SK-N-SH (cell line): ENCODE results near the gene UTP11.

Experiments
- EZH2phosphoT487 ChIP-seq: fragments of 200-600 bp; sonication (generic); IDR thresholded peaks from 2 replicates; pipeline ENCODE4 v1.6.1; 2017; ENCODE audit warnings: low read depth, mixed run types, mild to moderate bottlenecking, antibody characterized with exemption, moderate library complexity, borderline replicate concordance
- GABPA ChIP-seq: IDR thresholded peaks from 2 replicates; pipeline ENCODE4 v1.4.0; 2012; ENCODE audit warnings: low read depth, mild to moderate bottlenecking
- GATA2 ChIP-seq: sonication (generic); formaldehyde crosslinking; IDR thresholded peaks from 2 replicates; pipeline ENCODE4 v1.5.0; 2020; ENCODE audit warnings: mild to moderate bottlenecking, missing genetic modification reagents
- JUND ChIP-seq: IDR thresholded peaks from 2 replicates; pipeline ENCODE4 v1.4.0; 2012
- TF ChIP-seq, protein P1 (sequence below): fragments of 150-350 bp; IDR thresholded peaks from 2 replicates; pipeline ENCODE4 v1.6.1; 2016; ENCODE audit warnings: mild to moderate bottlenecking, low read depth, low read length
- TF ChIP-seq, protein P2 (sequence below): fragments of 200-600 bp; sonication (generic); IDR thresholded peaks from 2 replicates; pipeline ENCODE4 v1.6.1; 2017; ENCODE audit warnings: antibody characterized with exemption, mild to moderate bottlenecking, moderate library complexity
- TF ChIP-seq, protein P3 (sequence below): IDR thresholded peaks from 2 replicates; pipeline ENCODE4 v1.4.0; 2012; ENCODE audit warnings: low read depth
- TF ChIP-seq, protein P4 (sequence below): fragments of 150-350 bp; IDR thresholded peaks from 2 replicates; pipeline ENCODE4 v1.6.1; 2017; ENCODE audit warnings: antibody characterized with exemption, low read length, low read depth, borderline replicate concordance

DNA sequence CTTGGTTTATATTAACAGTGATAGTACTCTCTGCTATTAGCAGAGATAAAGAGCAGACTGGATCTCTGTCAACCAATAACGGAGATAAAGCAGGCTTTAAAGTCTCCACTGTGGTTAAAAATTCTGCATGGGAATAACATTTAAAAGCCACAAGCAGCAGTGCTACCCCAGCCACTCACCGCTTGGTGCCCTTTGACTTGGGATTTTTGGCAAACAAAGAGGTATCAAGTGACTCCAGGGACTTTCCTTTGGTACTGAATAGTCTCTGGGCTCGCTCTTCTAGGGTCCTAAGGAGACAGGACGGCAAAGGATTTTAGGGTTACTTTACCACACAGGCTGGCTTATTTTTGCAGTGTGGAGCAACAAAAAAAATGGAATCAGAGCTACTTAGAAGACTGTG lies 34.0 kb upstream of the UTP11 start:
- TF ChIP-seq GATA2 (CRISPR knock-in tag): no peak
- TF ChIP-seq, protein P1, sequence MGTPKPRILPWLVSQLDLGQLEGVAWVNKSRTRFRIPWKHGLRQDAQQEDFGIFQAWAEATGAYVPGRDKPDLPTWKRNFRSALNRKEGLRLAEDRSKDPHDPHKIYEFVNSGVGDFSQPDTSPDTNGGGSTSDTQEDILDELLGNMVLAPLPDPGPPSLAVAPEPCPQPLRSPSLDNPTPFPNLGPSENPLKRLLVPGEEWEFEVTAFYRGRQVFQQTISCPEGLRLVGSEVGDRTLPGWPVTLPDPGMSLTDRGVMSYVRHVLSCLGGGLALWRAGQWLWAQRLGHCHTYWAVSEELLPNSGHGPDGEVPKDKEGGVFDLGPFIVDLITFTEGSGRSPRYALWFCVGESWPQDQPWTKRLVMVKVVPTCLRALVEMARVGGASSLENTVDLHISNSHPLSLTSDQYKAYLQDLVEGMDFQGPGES: no peak
- no peak for TF ChIP-seq GABPA
- TF ChIP-seq, protein P2, sequence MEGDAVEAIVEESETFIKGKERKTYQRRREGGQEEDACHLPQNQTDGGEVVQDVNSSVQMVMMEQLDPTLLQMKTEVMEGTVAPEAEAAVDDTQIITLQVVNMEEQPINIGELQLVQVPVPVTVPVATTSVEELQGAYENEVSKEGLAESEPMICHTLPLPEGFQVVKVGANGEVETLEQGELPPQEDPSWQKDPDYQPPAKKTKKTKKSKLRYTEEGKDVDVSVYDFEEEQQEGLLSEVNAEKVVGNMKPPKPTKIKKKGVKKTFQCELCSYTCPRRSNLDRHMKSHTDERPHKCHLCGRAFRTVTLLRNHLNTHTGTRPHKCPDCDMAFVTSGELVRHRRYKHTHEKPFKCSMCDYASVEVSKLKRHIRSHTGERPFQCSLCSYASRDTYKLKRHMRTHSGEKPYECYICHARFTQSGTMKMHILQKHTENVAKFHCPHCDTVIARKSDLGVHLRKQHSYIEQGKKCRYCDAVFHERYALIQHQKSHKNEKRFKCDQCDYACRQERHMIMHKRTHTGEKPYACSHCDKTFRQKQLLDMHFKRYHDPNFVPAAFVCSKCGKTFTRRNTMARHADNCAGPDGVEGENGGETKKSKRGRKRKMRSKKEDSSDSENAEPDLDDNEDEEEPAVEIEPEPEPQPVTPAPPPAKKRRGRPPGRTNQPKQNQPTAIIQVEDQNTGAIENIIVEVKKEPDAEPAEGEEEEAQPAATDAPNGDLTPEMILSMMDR: no peak
- TF ChIP-seq, protein P3, sequence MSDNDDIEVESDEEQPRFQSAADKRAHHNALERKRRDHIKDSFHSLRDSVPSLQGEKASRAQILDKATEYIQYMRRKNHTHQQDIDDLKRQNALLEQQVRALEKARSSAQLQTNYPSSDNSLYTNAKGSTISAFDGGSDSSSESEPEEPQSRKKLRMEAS: no peak
- TF ChIP-seq, protein P4, sequence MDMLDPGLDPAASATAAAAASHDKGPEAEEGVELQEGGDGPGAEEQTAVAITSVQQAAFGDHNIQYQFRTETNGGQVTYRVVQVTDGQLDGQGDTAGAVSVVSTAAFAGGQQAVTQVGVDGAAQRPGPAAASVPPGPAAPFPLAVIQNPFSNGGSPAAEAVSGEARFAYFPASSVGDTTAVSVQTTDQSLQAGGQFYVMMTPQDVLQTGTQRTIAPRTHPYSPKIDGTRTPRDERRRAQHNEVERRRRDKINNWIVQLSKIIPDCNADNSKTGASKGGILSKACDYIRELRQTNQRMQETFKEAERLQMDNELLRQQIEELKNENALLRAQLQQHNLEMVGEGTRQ: no peak
- TF ChIP-seq JUND: no peak
- no peak for TF ChIP-seq EZH2phosphoT487
